SK-N-SH (cell line): ENCODE measurements around the gene NADSYN1. TPM values are rescaled to one million over a fixed set of nuclear protein-coding genes. Genes with fewer than 3 reads are reported as not detected.

ENCODE experiments used
- CTCF ChIA-PET: fragments of 300-600, 350-600 bp; formaldehyde crosslinking; extraction: SDS; loops from one replicate; lab custom pipeline; 2021; lab: Yijun Ruan, JAX
- POLR2A ChIA-PET: fragments of 350-600 bp; sonication (Branson Sonifier 250); formaldehyde crosslinking; extraction: SDS; loops from one replicate; lab custom pipeline; 2020; ENCODE audit warnings: antibody characterized with exemption, inconsistent platforms; lab: Yijun Ruan, JAX
- DNase-seq: peaks from one replicate; pipeline ENCODE4 v3.0.0; 2012
- H2AFZ ChIP-seq: fragments of 200-600 bp; sonication (generic); 2 replicates; pipeline ENCODE4 v1.8.1; 2016; ENCODE audit warnings: antibody characterized with exemption, mild to moderate bottlenecking, low read depth
- H3F3A ChIP-seq: fragments of 200-600 bp; sonication (generic); replicated peaks from 2 replicates; pipeline ENCODE3; 2016; ENCODE audit warnings: antibody characterized with exemption, mild to moderate bottlenecking; ENCODE audit not compliant: insufficient read depth
- H3K27ac ChIP-seq, 2 experiments: fragments of 200-500 bp in 1 of 2; fragments of 200-600 bp in 1 of 2; sonication (Bioruptor generic) in 1 of 2; sonication (generic), shearing (Covaris generic) in 1 of 2; 2 replicates each; pipeline versions ENCODE4 v1.5.1 to v1.6.1; 2014 to 2016; ENCODE audit warnings: low read depth in 2 of 2, inconsistent platforms in 1 of 2, low read length in 1 of 2, mild to moderate bottlenecking in 1 of 2, mixed read lengths in 1 of 2
- H3K27me3 ChIP-seq: fragments of 200-600 bp; sonication (generic), shearing (Covaris generic); 2 replicates; pipeline ENCODE4 v1.6.1; 2016; ENCODE audit warnings: mixed run types; ENCODE audit not compliant: insufficient read depth
- H3K36me3 ChIP-seq, 2 experiments: fragments of 200-500 bp in 1 of 2; fragments of 200-600 bp in 1 of 2; sonication (Bioruptor generic) in 1 of 2; sonication (generic) in 1 of 2; replicated peaks in 1 of 2; 2 replicates each; pipeline versions ENCODE3 to v1.5.1; 2014 to 2016; ENCODE audit warnings: low read length in 1 of 2, mild to moderate bottlenecking in 1 of 2; ENCODE audit not compliant: insufficient read depth in 2 of 2, control insufficient read depth in 1 of 2
- H3K4me1 ChIP-seq, 2 experiments: fragments of 200-500 bp in 1 of 2; fragments of 200-600 bp in 1 of 2; sonication (Bioruptor generic) in 1 of 2; sonication (generic), shearing (Covaris generic) in 1 of 2; 2 replicates each; pipeline versions ENCODE4 v1.5.1 to v1.6.1; 2014 to 2016; ENCODE audit warnings: low read depth in 1 of 2, low read length in 1 of 2, mixed run types in 1 of 2; ENCODE audit not compliant: insufficient read depth in 2 of 2, control insufficient read depth in 1 of 2
- H3K4me2 ChIP-seq: fragments of 200-600 bp; sonication (generic), shearing (Covaris generic); 2 replicates; pipeline ENCODE4 v1.6.1; 2017; ENCODE audit warnings: mixed run types
- H3K4me3 ChIP-seq, 2 experiments: fragments of 200-500 bp in 1 of 2; fragments of 200-600 bp in 1 of 2; sonication (Bioruptor generic) in 1 of 2; sonication (generic), shearing (Covaris generic) in 1 of 2; 2 replicates each; pipeline versions ENCODE4 v1.5.1 to v1.8.1; 2014 to 2016; ENCODE audit warnings: low read depth in 2 of 2, inconsistent platforms in 1 of 2, low read length in 1 of 2, mild to moderate bottlenecking in 1 of 2, mixed read lengths in 1 of 2, moderate library complexity in 1 of 2
- H3K79me2 ChIP-seq: fragments of 200-600 bp; sonication (generic); 2 replicates; pipeline ENCODE4 v1.8.1; 2017; ENCODE audit warnings: mild to moderate bottlenecking; ENCODE audit not compliant: insufficient read depth
- H3K9ac ChIP-seq: fragments of 200-600 bp; sonication (generic); 2 replicates; pipeline ENCODE4 v1.6.1; 2017; ENCODE audit warnings: mixed run types
- H3K9me2 ChIP-seq: fragments of 200-600 bp; sonication (generic); 2 replicates; pipeline ENCODE4 v1.6.1; 2017; ENCODE audit warnings: mixed run types
- H3K9me3 ChIP-seq: fragments of 200-600 bp; sonication (generic); 2 replicates; pipeline ENCODE4 v1.6.1; 2017; ENCODE audit warnings: mixed run types, mild to moderate bottlenecking, moderate library complexity
- H4K20me1 ChIP-seq: fragments of 200-600 bp; sonication (generic); 2 replicates; pipeline ENCODE4 v1.6.1; 2017; ENCODE audit warnings: mild to moderate bottlenecking, mixed run types; ENCODE audit not compliant: insufficient read depth
- CHD2 ChIP-seq: fragments of 150-350 bp; IDR thresholded peaks from 2 replicates; pipeline ENCODE4 v1.6.1; 2018; ENCODE audit warnings: low read length; ENCODE audit not compliant: partially characterized antibody
- CTCF ChIP-seq: fragments of 200-600 bp; sonication (generic); IDR thresholded peaks from 2 replicates; pipeline ENCODE4 v1.6.1; 2017; ENCODE audit warnings: antibody characterized with exemption, mild to moderate bottlenecking, moderate library complexity
- EP300 ChIP-seq, 2 experiments: IDR thresholded peaks; 2 replicates each; pipeline versions ENCODE4 v1.4.0 to v1.6.1; 2012; ENCODE audit warnings: borderline replicate concordance in 1 of 2, low read depth in 1 of 2, low read length in 1 of 2
- FOSL2 ChIP-seq: IDR thresholded peaks from 2 replicates; pipeline ENCODE4 v1.4.0; 2012; ENCODE audit warnings: low read depth, mild to moderate bottlenecking, moderate library complexity, borderline replicate concordance
- FOXJ3 ChIP-seq: sonication (generic); formaldehyde crosslinking; IDR thresholded peaks from 2 replicates; pipeline ENCODE4 v1.5.1; 2020; ENCODE audit warnings: mild to moderate bottlenecking, missing genetic modification reagents
- FOXM1 ChIP-seq: IDR thresholded peaks from 2 replicates; pipeline ENCODE4 v1.4.0; 2012; ENCODE audit warnings: low read depth, mild to moderate bottlenecking
- GABPA ChIP-seq: IDR thresholded peaks from 2 replicates; pipeline ENCODE4 v1.4.0; 2012; ENCODE audit warnings: low read depth, mild to moderate bottlenecking
- JUND ChIP-seq: IDR thresholded peaks from 2 replicates; pipeline ENCODE4 v1.4.0; 2012
- MAX ChIP-seq: IDR thresholded peaks from 2 replicates; pipeline ENCODE4 v1.4.0; 2012; ENCODE audit warnings: low read depth
- MEF2A ChIP-seq: IDR thresholded peaks from 2 replicates; pipeline ENCODE4 v1.4.0; 2012; ENCODE audit warnings: low read depth, borderline replicate concordance
- MXI1 ChIP-seq: IDR thresholded peaks from 2 replicates; pipeline ENCODE4 v1.6.1; 2012; ENCODE audit warnings: mild to moderate bottlenecking, low read depth, low read length, improper control_type of control experiment
- NRF1 ChIP-seq: IDR thresholded peaks from 2 replicates; pipeline ENCODE4 v1.6.1; 2012; ENCODE audit warnings: low read depth, mild to moderate bottlenecking, low read length
- RCOR1 ChIP-seq: fragments of 150-350 bp; IDR thresholded peaks from 2 replicates; pipeline ENCODE4 v1.6.1; 2017; ENCODE audit warnings: antibody characterized with exemption, low read length
- SIN3A ChIP-seq: IDR thresholded peaks from 2 replicates; pipeline ENCODE4 v1.6.1; 2012; ENCODE audit warnings: low read depth, mild to moderate bottlenecking, low read length, moderate library complexity, borderline replicate concordance
- SMC3 ChIP-seq: IDR thresholded peaks from 2 replicates; pipeline ENCODE4 v1.6.1; 2012; ENCODE audit warnings: low read depth, low read length, improper control_type of control experiment
- TAF1 ChIP-seq: IDR thresholded peaks from 2 replicates; pipeline ENCODE4 v1.6.1; 2012; ENCODE audit warnings: low read depth, mild to moderate bottlenecking, low read length, moderate library complexity, borderline replicate concordance
- TEAD4 ChIP-seq: IDR thresholded peaks from 2 replicates; pipeline ENCODE4 v1.4.0; 2012; ENCODE audit warnings: mild to moderate bottlenecking, borderline replicate concordance; ENCODE audit not compliant: insufficient read depth
- YY1 ChIP-seq: IDR thresholded peaks from 2 replicates; pipeline ENCODE4 v1.4.0; 2012; ENCODE audit warnings: low read depth, mild to moderate bottlenecking
- ZBTB33 ChIP-seq: IDR thresholded peaks from 2 replicates; pipeline ENCODE4 v1.4.0; 2012; ENCODE audit warnings: low read depth, borderline replicate concordance
- WGBS: methylation state at CpG from one replicate; pipeline ENCODE4 v1.1.6; 2017; ENCODE audit warnings: low lambda C conversion rate; 5-methylcytosine and 5-hydroxymethylcytosine counted together
- polyA plus RNA-seq, 3 experiments: library from polyadenylated mRNA; depleted of rRNA; stranded (reverse); fragments of >200 nt; gene quantifications; 2 replicates each; pipeline ENCODE4 v1.2.3, GENCODE V29; 2012
- TF ChIP-seq, protein P1 (sequence below): fragments of 150-350 bp; IDR thresholded peaks from 2 replicates; pipeline ENCODE4 v1.6.1; 2016; ENCODE audit warnings: mild to moderate bottlenecking, low read depth, low read length
- TF ChIP-seq, protein P2 (sequence below): IDR thresholded peaks from 2 replicates; pipeline ENCODE4 v1.4.0; 2012; ENCODE audit warnings: low read depth, borderline replicate concordance

Gene NADSYN1
- polyA plus RNA-seq, 1 of the 3 experiments (the other 2 are of a cell fraction), result 62.5 TPM

DNA sequence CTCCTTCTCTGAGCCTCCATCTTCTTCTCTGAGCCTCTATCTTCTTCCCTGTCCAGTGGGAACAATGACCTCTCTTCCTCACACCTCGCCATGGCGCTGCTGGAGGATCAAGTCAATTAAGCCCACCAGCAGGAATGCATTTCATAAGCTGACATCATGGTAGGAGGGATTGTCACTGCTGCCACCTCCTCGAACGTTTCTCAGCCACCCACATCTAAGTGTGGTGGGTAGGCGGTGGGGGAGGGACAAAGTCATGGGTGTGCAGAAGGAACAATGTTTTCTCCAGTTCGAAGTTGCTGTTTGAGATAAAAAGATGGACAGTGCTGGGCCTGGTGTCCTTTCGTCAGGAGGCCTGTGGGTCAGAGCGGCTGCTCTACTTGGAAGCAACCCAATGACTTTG, 48.8 kb upstream of the NADSYN1 start:
- ChIA-PET POLR2A (no interaction called here), CTCF (no interaction called here)
- H4K20me1 ChIP-seq, result no peaks in the 10 kb centered on the region
- H2AFZ ChIP-seq, result no peak overlapping the region
- no peaks in the 10 kb centered on the region; a peak in 1 of 4 replicates for H3K4me1 ChIP-seq
- H3K4me2 ChIP-seq, result no peak overlapping the region
- TF ChIP-seq CHD2 (no peak), MXI1 (no peak), FOSL2 (no peak), JUND (no peak), TEAD4 (no peak), NRF1 (no peak), YY1 (no peak), RCOR1 (no peak), TAF1 (no peak), SIN3A (no peak), SMC3 (no peak)
- TF ChIP-seq, protein P1, sequence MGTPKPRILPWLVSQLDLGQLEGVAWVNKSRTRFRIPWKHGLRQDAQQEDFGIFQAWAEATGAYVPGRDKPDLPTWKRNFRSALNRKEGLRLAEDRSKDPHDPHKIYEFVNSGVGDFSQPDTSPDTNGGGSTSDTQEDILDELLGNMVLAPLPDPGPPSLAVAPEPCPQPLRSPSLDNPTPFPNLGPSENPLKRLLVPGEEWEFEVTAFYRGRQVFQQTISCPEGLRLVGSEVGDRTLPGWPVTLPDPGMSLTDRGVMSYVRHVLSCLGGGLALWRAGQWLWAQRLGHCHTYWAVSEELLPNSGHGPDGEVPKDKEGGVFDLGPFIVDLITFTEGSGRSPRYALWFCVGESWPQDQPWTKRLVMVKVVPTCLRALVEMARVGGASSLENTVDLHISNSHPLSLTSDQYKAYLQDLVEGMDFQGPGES, result no peak
- no peaks in the 10 kb centered on the region for H3K36me3 ChIP-seq
- H3K9me2 ChIP-seq, result no peaks in the 10 kb centered on the region
- H3K9me3 ChIP-seq, result no peaks in the 10 kb centered on the region
- no peak overlapping the region for H3K9ac ChIP-seq
- no peaks in the 10 kb centered on the region for H3K27me3 ChIP-seq
- 29% methylated on average over 8 of the region's 8 CpGs for WGBS
- H3F3A ChIP-seq, result no peaks in the 10 kb centered on the region
- no peak for DNase-seq
- no peaks in the 10 kb centered on the region for H3K79me2 ChIP-seq
- H3K4me3 ChIP-seq, result no peak overlapping the region
- H3K27ac ChIP-seq, result no peak overlapping the region

- H3K9me3 ChIP-seq, result no peaks in the 10 kb centered on the region
- no peaks in the 10 kb centered on the region for H3K27me3 ChIP-seq
- no peak overlapping the region for H3K4me2 ChIP-seq
- no peaks in the 10 kb centered on the region for H4K20me1 ChIP-seq
- H3K4me1 ChIP-seq, result no peaks in the 10 kb centered on the region; a peak in 1 of 4 replicates
- no peak overlapping the region for H3K27ac ChIP-seq
- H3F3A ChIP-seq, result no peaks in the 10 kb centered on the region
- no peak overlapping the region for H2AFZ ChIP-seq
- DNase-seq, result no peak
- no peaks in the 10 kb centered on the region for H3K9me2 ChIP-seq
- H3K36me3 ChIP-seq, result no peaks in the 10 kb centered on the region
- 52% methylated on average over 10 of the region's 10 CpGs for WGBS
- no peaks in the 10 kb centered on the region for H3K79me2 ChIP-seq
- CTCF ChIA-PET, result interaction anchor here (1.3 kb wide), 1 partner anchor 18 kb away, joined by 3 read pairs; no protein-coding TSS in a partner anchor
- TF ChIP-seq, protein P1, result no peak
- TF ChIP-seq MAX (no peak), FOXJ3 (CRISPR knock-in tag) (no peak), GABPA (no peak), ZBTB33 (no peak), RCOR1 (no peak), SMC3 (no peak), EP300 (IDR thresholded peaks at IDR 0.05; ENCODE audit: borderline replicate concordance in 1 of 2, low read depth in 1 of 2, low read length in 1 of 2) (no peak), FOXM1 (no peak), YY1 (no peak), SIN3A (no peak), CTCF (no peak), MEF2A (no peak), CHD2 (no peak)
- TF ChIP-seq, protein P2, sequence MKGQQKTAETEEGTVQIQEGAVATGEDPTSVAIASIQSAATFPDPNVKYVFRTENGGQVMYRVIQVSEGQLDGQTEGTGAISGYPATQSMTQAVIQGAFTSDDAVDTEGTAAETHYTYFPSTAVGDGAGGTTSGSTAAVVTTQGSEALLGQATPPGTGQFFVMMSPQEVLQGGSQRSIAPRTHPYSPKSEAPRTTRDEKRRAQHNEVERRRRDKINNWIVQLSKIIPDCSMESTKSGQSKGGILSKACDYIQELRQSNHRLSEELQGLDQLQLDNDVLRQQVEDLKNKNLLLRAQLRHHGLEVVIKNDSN, result no peak
- H3K9ac ChIP-seq, result no peak overlapping the region
- H3K4me3 ChIP-seq, result no peak overlapping the region; a peak in 1 of 4 replicates
- POLR2A ChIA-PET, result no interaction called here
These were observed 46.3 kb upstream of the NADSYN1 start for GRCh38 chr11:71406681-71407080.
